BLaER1 (cell line): ENCODE results near the gene PNPLA7.
A peak's percentile ranks its signal among the peaks of the same experiment; 100 is the strongest.
"Not testable (repeated sequence)": the region's sequence is repeated elsewhere in the genome, so short reads cannot be mapped to it uniquely, and the experiment has no call there.

ENCODE experiments used
- H3K27ac ChIP-seq: shearing (Covaris generic); formaldehyde crosslinking; 2 replicates; pipeline ENCODE4 v1.8.1; 2022
- H3K27me3 ChIP-seq: shearing (Covaris generic); formaldehyde crosslinking; 2 replicates; pipeline ENCODE4 v1.8.1; 2022
- H3K36me3 ChIP-seq: shearing (Covaris generic); formaldehyde crosslinking; 2 replicates; pipeline ENCODE4 v1.8.1; 2022
- H3K4me1 ChIP-seq: shearing (Covaris generic); formaldehyde crosslinking; 2 replicates; pipeline ENCODE4 v1.8.1; 2022
- H3K4me2 ChIP-seq: shearing (Covaris generic); formaldehyde crosslinking; 2 replicates; pipeline ENCODE4 v1.8.1; 2022
- H3K4me3 ChIP-seq: shearing (Covaris generic); formaldehyde crosslinking; 2 replicates; pipeline ENCODE4 v1.8.1; 2022
- H3K9ac ChIP-seq: shearing (Covaris generic); formaldehyde crosslinking; 2 replicates; pipeline ENCODE4 v1.8.1; 2022
- H3K9me3 ChIP-seq: shearing (Covaris generic); formaldehyde crosslinking; 2 replicates; pipeline ENCODE4 v1.8.1; 2022
- H4K20me1 ChIP-seq: shearing (Covaris generic); formaldehyde crosslinking; 2 replicates; pipeline ENCODE4 v1.8.1; 2022
- Cebpa-rat ChIP-seq: shearing (Covaris generic); IDR thresholded peaks from 2 replicates; pipeline ENCODE4 v1.8.1; 2022

Gene PNPLA7

DNA sequence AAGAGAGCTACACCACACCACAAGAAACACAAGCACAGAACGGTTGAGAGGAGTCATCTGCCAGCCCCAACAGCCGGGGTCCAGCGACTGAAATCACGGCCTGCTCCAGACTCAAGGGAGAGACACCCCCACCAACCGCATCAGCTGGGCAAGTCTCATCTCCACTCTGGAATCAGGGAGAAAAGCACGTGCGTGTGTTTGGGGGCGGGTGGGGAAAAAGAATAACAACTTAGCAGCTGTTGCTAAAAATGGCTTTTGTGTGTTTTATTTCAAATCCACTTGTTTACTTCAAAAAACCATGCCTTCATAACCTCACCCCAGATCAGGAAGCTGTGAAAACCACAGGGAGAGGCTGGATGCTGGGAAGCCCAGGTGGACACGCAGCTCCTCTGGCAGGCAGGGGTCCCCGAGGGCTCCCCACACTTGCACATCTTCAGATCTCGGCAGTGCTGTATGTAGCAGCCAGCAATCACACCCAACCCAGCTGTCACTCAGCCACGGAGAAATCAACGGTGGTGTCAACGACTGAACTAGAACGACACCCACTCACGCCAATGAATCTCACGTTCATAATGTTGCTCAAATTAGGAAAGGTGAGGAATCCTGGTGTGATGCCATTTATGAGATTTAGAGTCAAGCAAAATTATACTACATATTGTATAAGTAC, 19.0 kb downstream of the PNPLA7 start:
- peaks cover 39% of the 10 kb centered on the region for H3K9me3 ChIP-seq
- no peaks in the 10 kb centered on the region for H3K27me3 ChIP-seq
- peak overlapping the region; percentile 15; the same call in 1 of the 2 replicates for H3K9ac ChIP-seq
- peaks cover 20% of the 10 kb centered on the region for H3K36me3 ChIP-seq
- peaks cover 85% of the 10 kb centered on the region for H3K4me1 ChIP-seq
- TF ChIP-seq Cebpa-rat = no peak
- H3K27ac ChIP-seq = peak overlapping the region; percentile 70
- H4K20me1 ChIP-seq = no peaks in the 10 kb centered on the region
- H3K4me3 ChIP-seq = no peak overlapping the region
- H3K4me2 ChIP-seq = peak overlapping the region; percentile 65

DNA sequence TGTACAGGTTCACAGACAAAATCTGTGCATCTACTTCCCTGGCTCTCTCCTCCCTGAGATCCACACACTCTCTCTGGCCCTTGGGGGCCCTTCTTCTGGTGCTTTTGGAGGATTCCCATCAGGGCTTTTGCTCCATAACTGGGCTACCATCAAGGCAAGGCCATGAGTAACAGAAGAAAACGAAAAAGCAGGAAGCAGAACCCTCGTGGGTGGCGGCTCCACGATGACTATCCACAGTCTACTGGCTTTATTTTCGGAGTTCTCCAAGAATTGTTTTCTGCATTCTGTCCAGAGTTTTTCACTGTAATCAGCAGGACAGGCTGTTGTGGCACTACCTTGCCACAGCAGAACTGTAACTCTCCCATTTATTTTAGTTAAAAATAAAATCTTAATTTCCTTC, 19.9 kb downstream of the PNPLA7 start:
- Histone ChIP-seq H3K36me3 (peaks cover 20% of the 10 kb centered on the region), H3K9me3 (peaks cover 30% of the 10 kb centered on the region), H3K9ac (peak overlapping the region; percentile 15; the same call in 1 of the 2 replicates), H4K20me1 (no peaks in the 10 kb centered on the region), H3K4me1 (peaks cover 89% of the 10 kb centered on the region), H3K4me2 (peak overlapping the region; percentile 65), H3K27ac (peak overlapping the region; percentile 70), H3K4me3 (no peak overlapping the region), H3K27me3 (no peaks in the 10 kb centered on the region)
- no peak for TF ChIP-seq Cebpa-rat

DNA sequence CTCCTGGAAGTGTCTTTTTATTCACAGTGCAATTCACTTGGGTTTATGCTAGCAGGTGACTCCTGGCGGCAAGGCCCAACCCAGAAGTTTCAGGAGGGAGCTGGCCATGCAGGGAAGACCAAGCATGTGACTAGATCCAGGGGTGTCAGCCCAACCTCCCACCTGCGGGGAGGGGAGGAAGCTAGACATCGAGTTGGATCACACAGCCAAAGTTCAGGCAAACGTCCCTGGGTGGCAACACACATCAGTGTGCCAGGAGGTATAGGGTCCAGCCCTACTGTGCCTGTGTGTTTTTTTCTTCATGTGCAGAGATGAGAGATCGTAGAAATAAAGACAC, 25.3 kb downstream of the PNPLA7 start:
- Histone ChIP-seq H3K4me1 (peaks cover 60% of the 10 kb centered on the region), H3K4me2 (peak overlapping the region; percentile 65), H4K20me1 (no peaks in the 10 kb centered on the region)

DNA sequence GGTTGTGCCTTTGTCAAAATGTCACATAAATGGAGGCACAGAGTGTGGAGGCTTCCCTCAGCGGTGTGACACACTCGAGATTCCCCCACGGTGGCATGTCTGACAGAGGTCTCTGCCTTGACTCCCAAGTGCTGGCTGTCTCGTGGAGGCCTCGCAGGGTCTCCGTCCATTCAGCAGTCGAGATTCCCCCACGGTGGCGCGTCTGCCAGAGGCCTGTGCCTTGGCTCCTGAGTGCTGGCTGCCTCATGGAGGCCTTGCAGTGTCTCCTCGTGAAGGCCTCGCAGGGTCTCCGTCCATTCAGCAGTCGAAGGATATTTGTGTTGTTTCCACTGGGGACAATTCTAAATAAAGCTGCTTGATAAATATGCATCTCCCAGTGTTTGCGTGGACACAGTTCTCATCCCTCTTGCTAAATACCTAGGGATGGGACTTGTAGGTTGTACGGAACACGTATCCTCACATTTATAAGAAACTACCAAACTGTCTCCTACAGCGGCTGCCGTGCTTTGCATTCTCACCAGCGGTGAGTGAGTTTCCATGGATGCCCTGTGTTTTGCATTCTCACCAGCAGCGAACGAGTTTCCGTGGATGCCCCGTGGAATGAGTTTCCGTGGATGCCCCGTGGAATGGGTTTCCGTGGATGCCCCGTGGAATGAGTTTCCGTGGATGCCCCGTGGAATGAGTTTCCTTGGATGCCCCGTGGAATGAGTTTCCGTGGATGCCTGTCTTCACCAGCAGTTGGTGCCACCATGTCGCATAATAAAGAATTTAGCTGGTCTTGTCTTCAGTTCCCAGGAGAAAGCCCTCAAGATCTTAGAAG, 25.8 kb downstream of the PNPLA7 start:
- Histone ChIP-seq H3K27ac (no peak overlapping the region), H3K36me3 (peaks cover 37% of the 10 kb centered on the region; the same call in 1 of the 2 replicates), H3K27me3 (no peaks in the 10 kb centered on the region), H4K20me1 (no peaks in the 10 kb centered on the region), H3K9ac (no peak overlapping the region), H3K4me1 (peaks cover 60% of the 10 kb centered on the region), H3K4me3 (no peak overlapping the region), H3K4me2 (peak overlapping the region; percentile 65), H3K9me3 (peaks cover 10% of the 10 kb centered on the region; the same call in 1 of the 2 replicates)
- no peak for TF ChIP-seq Cebpa-rat

More for the DNA sequence above, 25.3 kb downstream of the PNPLA7 start:
- H3K9me3 ChIP-seq = peaks cover 10% of the 10 kb centered on the region; the same call in 1 of the 2 replicates
- no peaks in the 10 kb centered on the region for H3K27me3 ChIP-seq
- H3K4me3 ChIP-seq = no peak overlapping the region
- H3K27ac ChIP-seq = no peak overlapping the region
- peaks cover 32% of the 10 kb centered on the region; the same call in 1 of the 2 replicates for H3K36me3 ChIP-seq
- no peak overlapping the region for H3K9ac ChIP-seq
- no peak for TF ChIP-seq Cebpa-rat

DNA sequence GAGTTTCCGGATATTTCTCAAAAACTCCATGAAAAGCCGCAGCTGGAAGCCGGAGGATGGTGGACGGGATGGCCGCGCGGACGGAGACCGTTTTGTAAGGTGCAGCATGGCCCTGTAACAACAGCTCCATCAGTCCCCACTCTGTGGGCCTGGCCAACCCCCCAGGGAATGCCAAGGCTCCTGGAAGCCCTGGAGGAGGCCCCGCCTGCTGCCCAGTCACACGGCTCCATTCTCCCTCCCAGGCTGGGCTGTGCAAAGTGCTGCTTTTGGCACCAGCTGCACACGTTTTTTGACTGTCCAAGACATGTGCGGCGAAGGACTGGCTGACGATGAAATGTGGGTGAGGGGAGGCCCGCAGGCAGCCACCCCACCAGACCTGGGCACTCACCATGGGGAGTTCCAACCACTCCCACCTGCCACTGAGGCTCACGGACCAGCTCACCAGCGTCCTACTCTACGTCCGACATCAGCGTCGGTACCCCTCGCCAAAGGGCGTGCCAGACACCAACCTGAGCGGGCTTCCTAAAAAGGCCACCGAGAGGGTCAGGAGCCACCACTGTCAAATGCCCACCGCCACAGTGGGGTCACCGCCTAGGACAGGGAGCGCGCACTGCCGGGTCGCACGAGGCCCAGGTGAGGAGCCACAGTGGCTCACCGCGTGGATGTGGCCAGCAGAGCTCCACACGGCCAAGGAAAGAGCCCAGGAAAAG, 27.3 kb downstream of the PNPLA7 start:
- Histone ChIP-seq H4K20me1 (no peaks in the 10 kb centered on the region), H3K4me2 (no peak overlapping the region), H3K27me3 (no peaks in the 10 kb centered on the region), H3K36me3 (peaks cover 37% of the 10 kb centered on the region; the same call in 1 of the 2 replicates), H3K4me3 (no peak overlapping the region), H3K9ac (no peak overlapping the region), H3K9me3 (peaks cover 10% of the 10 kb centered on the region; the same call in 1 of the 2 replicates), H3K27ac (no peak overlapping the region), H3K4me1 (peaks cover 51% of the 10 kb centered on the region)
- no peak for TF ChIP-seq Cebpa-rat

DNA sequence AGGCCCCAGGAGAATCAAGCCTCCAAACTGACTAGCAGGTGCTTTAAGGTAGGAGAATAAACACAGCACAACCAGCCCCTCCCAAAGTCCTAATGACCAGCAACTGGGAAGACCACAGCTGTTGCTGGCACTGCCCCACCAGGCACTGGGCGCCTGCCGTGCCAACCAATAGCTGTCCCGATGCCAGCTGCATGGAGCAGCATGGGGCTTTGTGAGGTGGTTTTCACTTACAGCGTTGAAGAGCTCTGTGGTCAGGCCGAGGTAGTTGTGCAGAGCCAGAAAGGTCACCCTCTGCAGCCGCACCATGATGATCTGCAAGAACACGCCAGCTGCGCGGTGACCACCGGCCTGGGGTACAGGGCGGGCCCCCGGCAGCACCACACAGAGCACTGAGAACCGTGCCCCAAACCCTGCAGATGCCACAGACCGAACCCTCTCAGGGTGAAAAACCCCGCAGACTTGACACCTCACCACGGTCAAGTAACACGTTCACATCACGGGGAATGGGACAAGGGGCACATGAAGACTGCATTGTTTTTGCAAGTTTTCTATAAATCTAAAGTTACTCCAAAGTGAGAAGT, 28.7 kb downstream of the PNPLA7 start:
- Histone ChIP-seq H3K9me3 (peaks cover 10% of the 10 kb centered on the region; the same call in 1 of the 2 replicates), H3K4me3 (no peak overlapping the region), H3K27me3 (no peaks in the 10 kb centered on the region), H3K36me3 (peaks cover 37% of the 10 kb centered on the region; the same call in 1 of the 2 replicates), H3K4me2 (no peak overlapping the region), H4K20me1 (no peaks in the 10 kb centered on the region), H3K9ac (no peak overlapping the region), H3K27ac (no peak overlapping the region), H3K4me1 (peaks cover 37% of the 10 kb centered on the region)
- TF ChIP-seq Cebpa-rat = no peak

DNA sequence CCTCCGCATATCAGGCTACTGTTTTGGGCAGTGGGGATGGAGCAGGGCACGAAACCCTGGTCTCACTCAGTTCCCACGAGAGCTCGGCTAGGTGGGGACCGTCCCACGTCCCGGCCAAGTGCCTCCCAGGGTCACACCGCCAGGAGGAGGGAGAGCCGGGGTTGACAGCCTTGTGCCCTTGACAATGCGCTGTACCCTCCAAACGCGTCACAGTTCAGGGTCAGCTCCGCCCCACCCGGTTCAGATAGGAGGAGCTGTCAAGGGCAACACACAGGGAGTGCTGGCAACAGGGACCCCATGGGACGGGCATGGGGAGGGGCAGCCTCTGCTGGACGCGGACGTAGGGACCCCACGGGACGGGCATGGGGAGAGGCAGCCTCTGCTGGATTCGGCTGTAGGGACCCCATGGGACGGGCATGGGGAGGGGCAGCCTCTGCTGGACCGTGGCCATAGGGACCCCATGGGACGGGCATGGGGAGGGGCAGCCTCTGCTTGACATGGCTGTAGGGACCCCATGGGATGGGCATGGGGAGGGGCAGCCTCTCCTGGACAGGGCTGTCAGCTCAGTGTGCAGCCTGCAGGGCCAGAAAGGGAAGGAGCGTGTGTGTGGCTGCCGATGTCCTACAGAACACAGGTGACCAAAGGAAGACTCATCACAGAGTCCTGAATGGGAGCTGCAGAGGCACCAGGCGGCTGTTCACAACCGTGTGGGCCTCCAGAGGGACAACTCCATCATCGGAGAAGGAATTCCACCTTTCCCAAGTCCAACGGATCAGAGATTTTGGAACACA, 29.4 kb downstream of the PNPLA7 start:
- TF ChIP-seq Cebpa-rat = no peak
- H3K27ac ChIP-seq = no peak overlapping the region
- no peak overlapping the region for H3K9ac ChIP-seq
- no peaks in the 10 kb centered on the region for H4K20me1 ChIP-seq
- no peaks in the 10 kb centered on the region for H3K27me3 ChIP-seq
- peaks cover 30% of the 10 kb centered on the region for H3K4me1 ChIP-seq
- peaks cover 37% of the 10 kb centered on the region; the same call in 1 of the 2 replicates for H3K36me3 ChIP-seq
- H3K4me2 ChIP-seq = no peak overlapping the region
- H3K4me3 ChIP-seq = no peak overlapping the region
- peaks cover 10% of the 10 kb centered on the region; the same call in 1 of the 2 replicates for H3K9me3 ChIP-seq

DNA sequence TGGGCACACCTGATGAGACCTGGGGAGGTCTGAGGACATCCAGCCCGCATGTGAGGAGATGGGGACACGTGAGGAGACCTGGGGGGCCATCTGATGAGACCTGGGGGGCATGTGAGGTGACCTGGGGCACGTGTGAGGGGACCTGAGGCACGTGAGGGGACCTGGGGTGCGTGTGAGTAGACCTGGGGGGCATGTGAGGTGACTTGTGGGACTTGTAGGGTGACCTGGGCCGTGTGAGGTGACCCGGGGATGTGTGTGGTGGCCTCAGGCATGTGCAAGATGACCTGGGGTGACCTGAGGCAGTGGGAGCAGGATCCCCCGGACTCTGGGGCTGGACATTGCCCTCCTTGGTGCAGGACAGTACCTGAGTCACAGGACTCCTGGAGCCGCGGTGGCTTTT, 30.6 kb downstream of the PNPLA7 start:
- H3K9ac ChIP-seq = no peak overlapping the region
- peaks cover 31% of the 10 kb centered on the region for H3K4me1 ChIP-seq
- H4K20me1 ChIP-seq = no peaks in the 10 kb centered on the region
- TF ChIP-seq Cebpa-rat = no peak
- H3K27me3 ChIP-seq = no peaks in the 10 kb centered on the region
- peak overlapping the region; percentile 36 for H3K4me2 ChIP-seq
- peaks cover 10% of the 10 kb centered on the region; the same call in 1 of the 2 replicates for H3K9me3 ChIP-seq
- peaks cover 35% of the 10 kb centered on the region; the same call in 1 of the 2 replicates for H3K36me3 ChIP-seq
- H3K4me3 ChIP-seq = no peak overlapping the region
- no peak overlapping the region for H3K27ac ChIP-seq

DNA sequence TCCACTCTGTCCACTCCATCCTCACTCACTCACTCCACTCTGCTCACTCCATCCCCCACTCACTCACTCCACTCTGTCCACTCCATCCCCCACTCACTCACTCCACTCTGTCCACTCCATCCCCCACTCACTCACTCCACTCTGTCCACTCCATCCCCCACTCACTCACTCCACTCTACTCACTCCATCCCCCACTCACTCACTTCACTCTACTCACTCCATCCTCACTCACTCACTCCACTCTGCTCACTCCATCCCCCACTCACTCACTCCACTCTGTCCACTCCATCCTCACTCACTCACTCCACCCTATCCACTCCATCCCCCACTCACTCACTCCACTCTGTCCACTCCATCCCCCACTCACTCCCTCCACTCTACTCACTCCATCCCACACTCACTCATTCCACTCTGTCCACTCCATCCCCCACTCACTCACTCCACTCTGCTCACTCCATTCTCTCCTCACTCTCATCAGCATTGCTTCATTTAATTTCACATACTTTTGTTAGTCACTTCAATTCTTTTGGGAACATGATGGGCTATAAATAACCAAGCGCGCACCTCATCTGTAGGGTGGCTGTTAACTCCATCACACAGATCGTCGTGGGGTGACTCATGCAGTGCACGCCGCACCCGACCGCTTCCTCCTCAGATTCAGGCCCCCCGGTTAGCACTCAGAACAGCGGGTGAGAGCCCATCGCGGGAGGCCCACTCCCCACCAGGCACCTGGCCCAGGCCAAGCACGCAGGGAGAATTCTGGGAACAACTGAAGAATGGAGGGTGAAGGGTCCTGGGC, 31.3 kb downstream of the PNPLA7 start:
- not testable (repeated sequence) for H3K4me3 ChIP-seq, H3K9ac ChIP-seq, H3K27ac ChIP-seq, H4K20me1 ChIP-seq, H3K27me3 ChIP-seq
- peak overlapping the region; percentile 36 for H3K4me2 ChIP-seq
- H3K9me3 ChIP-seq = peaks cover 10% of the 10 kb centered on the region; the same call in 1 of the 2 replicates
- H3K4me1 ChIP-seq = peaks cover 37% of the 10 kb centered on the region
- peaks cover 28% of the 10 kb centered on the region; the same call in 1 of the 2 replicates for H3K36me3 ChIP-seq
